ENCODE data around the gene STRA8. TPM values are rescaled to one million over a fixed set of nuclear protein-coding genes. Genes with fewer than 3 reads are reported as not detected.

The STRA8 gene
- total RNA-seq, 1 donor from 2014 or later = not detected

DNA sequence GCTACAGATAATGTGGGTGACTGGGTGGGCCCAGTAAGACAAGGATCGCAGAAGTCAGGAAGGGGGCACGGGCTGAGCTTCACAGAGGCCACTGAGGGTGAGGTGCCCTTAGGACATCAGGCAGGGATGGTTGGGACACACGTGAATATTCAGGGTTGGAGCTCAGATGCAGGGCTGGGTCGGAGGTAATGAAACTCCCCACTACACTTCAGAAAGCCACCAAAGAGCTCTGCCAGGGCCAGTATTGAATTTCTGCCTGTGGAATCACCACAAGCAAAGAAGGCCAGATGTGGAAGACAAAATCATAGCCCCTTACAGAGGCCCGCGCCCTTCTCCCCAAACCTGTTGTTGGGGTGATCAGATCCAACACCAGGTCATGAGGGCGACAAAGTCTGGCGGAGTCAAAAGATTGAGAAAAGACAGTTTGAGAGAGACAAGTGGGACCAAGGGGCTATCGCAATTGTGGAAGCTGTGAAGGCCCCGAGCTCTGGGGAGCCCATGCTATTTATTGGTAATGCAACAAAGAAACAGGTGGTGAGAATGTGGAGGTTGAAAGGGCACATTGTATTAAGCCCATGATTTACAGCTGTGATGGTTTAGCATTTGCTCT, 42.4 kb downstream of the STRA8 start:
- no peak for DNase-seq (ENCODE audit: low spot score in 2 of 2)
- no peak overlapping the region for H3K27ac ChIP-seq
- no peaks in the 10 kb centered on the region for H3K36me3 ChIP-seq
- H3K4me3 ChIP-seq = no peak overlapping the region
- H3K27me3 ChIP-seq = no peaks in the 10 kb centered on the region
- TF ChIP-seq, protein P1, sequence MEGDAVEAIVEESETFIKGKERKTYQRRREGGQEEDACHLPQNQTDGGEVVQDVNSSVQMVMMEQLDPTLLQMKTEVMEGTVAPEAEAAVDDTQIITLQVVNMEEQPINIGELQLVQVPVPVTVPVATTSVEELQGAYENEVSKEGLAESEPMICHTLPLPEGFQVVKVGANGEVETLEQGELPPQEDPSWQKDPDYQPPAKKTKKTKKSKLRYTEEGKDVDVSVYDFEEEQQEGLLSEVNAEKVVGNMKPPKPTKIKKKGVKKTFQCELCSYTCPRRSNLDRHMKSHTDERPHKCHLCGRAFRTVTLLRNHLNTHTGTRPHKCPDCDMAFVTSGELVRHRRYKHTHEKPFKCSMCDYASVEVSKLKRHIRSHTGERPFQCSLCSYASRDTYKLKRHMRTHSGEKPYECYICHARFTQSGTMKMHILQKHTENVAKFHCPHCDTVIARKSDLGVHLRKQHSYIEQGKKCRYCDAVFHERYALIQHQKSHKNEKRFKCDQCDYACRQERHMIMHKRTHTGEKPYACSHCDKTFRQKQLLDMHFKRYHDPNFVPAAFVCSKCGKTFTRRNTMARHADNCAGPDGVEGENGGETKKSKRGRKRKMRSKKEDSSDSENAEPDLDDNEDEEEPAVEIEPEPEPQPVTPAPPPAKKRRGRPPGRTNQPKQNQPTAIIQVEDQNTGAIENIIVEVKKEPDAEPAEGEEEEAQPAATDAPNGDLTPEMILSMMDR (IDR thresholded peaks at IDR 0.05) = no peak
- no peaks in the 10 kb centered on the region for H3K9me3 ChIP-seq
- no peaks in the 10 kb centered on the region for H3K4me1 ChIP-seq
- intact Hi-C loops (cut with DNase I) = no loop called here

- Histone ChIP-seq H3K9me3 (no peaks in the 10 kb centered on the region), H3K36me3 (no peaks in the 10 kb centered on the region), H3K27me3 (no peaks in the 10 kb centered on the region), H3K27ac (no peak overlapping the region), H3K4me1 (no peaks in the 10 kb centered on the region), H3K4me3 (no peak overlapping the region)
- DNase-seq (ENCODE audit: low spot score in 2 of 2) = no peak
- TF ChIP-seq, protein P1 (IDR thresholded peaks at IDR 0.05) = no peak
- intact Hi-C loops (cut with DNase I) = no loop called here
Observed at GRCh38 chr7:135277161-135277560, 43.5 kb downstream of the STRA8 start.

DNA sequence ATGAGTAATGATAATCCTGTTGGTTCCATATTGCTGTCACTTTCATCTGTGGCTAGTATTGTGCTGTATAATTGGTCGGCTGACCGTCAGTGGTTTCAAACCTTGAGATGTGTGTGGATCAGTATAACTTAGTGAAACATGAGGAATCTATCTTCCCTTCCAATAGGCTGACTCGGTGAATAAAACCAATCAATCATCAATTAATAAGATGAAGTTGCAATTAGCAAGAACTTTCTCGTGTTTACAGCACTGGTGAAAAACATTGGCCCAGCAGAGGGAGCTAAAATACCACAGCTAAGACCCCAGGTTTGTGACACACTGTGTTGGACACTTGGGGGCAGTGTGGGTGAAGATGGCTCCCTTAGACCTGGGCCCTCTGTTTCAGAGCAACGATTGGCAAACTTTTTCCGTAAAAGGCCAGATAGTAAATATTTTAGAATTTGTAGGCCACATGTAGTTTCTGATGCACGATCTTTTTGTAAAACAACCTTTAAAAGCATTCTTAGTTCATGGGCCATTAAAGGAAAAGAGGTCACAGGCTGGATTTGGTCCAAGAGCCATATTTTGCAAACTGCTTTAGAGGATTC, 47.8 kb downstream of the STRA8 start:
- intact Hi-C loops (cut with DNase I) = loop anchor here (2.0 kb wide), 2 partner anchors 277 to 363 kb away; no protein-coding TSS in a partner anchor
- no peak overlapping the region for H3K27ac ChIP-seq
- DNase-seq (ENCODE audit: low spot score in 2 of 2) = peak in 1 of 2 donors; percentile 87

DNA sequence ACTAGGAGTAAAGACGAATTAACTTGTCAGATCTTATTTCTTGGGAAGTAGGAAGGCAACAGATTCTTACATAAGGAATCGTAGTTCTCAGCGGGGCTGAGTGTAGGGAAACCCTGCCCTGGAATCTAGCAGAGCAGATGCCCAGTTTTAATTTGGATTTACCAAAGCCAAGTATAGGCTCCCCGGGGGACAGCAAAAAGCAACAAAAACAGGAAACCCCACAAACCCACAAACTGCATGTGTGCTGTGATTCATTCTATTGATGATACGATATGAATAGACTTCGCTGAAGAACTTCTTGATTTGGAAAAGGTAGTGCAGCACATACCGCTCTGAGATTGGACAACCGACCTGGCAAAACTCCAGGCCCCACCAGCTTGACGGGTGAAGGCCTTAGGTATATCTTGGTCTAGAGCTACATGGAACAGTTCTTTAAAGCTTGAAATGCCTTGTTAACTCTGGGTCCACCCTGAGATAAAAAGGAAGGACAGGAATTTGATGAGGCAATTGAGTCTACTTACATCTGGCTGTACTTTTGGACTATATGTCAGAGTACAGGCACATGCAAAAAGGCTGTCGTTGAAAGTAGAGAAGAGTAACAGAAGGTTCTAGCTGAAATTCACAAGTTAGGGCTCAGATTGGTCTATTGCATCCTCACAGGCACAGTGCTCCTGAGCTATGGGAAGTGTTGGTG, 49.1 kb downstream of the STRA8 start:
- intact Hi-C loops (cut with DNase I) = no loop called here
- no peaks in the 10 kb centered on the region for H3K27me3 ChIP-seq

More for the DNA sequence above, 47.8 kb downstream of the STRA8 start:
- Histone ChIP-seq H3K4me1 (no peaks in the 10 kb centered on the region), H3K9me3 (no peaks in the 10 kb centered on the region), H3K4me3 (no peak overlapping the region), H3K36me3 (no peaks in the 10 kb centered on the region), H3K27me3 (no peaks in the 10 kb centered on the region)
- TF ChIP-seq, protein P1 (IDR thresholded peaks at IDR 0.05) = peak; percentile 88 to 95 (median 91)

DNA sequence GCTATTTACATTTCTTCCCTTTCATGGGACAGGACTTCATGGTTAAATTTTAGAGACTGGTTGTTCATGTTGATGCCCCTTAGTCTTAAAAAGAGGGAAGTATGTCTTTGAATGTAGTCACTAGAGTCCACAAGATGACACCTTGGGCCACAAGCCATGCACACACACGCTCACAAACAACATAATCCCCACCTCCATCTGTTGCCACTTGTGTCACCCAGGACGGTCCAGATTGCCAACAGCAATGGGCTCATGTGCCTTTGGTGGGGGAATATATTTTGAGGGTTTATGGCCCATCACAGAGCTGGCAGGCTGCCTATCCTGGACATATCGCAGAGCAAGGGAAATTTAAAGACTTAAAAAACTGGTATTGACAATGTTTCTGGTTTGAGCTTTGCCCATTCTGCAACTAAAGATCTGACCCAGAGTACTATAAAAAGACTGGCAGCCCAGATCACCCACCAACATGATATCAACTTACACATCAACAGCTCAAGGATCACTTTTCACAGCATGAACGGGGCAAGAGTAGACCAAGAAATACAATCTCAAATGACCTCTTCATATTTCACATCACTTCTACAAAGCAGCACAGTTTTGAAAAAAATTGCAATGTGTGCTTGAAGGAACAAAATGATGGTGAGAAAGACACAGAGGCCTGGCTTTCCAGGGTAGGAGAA, 50.5 kb downstream of the STRA8 start:
- Histone ChIP-seq H3K4me3 (no peak overlapping the region), H3K36me3 (no peaks in the 10 kb centered on the region), H3K27me3 (no peaks in the 10 kb centered on the region), H3K27ac (no peak overlapping the region), H3K4me1 (no peaks in the 10 kb centered on the region), H3K9me3 (no peaks in the 10 kb centered on the region)
- intact Hi-C loops (cut with DNase I) = no loop called here
- TF ChIP-seq, protein P1 (IDR thresholded peaks at IDR 0.05) = no peak
- DNase-seq (ENCODE audit: low spot score in 2 of 2) = no peak

More for the DNA sequence above, 49.1 kb downstream of the STRA8 start:
- Histone ChIP-seq H3K9me3 (no peaks in the 10 kb centered on the region), H3K4me3 (no peak overlapping the region), H3K27ac (no peak overlapping the region), H3K36me3 (no peaks in the 10 kb centered on the region), H3K4me1 (no peaks in the 10 kb centered on the region)
- TF ChIP-seq, protein P1 (IDR thresholded peaks at IDR 0.05) = no peak
- DNase-seq (ENCODE audit: low spot score in 2 of 2) = no peak
